Measurements from ENCODE around the gene HOXB6.

HOXB6 gene

DNA sequence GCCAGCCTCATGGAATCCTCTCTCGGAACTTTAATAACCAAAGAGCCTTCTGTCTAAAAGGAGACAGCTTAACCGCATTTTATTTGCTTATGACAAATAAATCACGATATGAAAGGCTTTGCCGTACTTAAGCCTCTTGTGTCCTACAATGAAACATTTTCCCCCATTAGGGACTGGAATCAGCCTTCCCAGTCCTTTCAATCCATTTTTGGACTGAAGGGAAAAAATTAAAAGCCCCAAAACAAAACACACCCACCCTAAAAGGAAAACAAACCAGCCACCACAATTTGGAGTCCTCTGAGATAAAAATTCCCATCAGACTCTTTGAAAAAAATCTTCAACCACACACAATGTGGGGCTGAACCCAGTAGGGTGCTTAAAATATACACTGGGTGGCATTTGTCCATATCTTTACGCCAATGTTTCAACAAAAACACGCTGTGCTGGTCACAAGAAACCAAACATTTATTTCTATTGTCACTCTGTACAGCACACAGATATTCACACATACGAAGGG lies 29.7 kb downstream of the HOXB6 start:
- DNase-seq (ENCODE audit: low read depth), result no peak
- TF ChIP-seq, protein P1, sequence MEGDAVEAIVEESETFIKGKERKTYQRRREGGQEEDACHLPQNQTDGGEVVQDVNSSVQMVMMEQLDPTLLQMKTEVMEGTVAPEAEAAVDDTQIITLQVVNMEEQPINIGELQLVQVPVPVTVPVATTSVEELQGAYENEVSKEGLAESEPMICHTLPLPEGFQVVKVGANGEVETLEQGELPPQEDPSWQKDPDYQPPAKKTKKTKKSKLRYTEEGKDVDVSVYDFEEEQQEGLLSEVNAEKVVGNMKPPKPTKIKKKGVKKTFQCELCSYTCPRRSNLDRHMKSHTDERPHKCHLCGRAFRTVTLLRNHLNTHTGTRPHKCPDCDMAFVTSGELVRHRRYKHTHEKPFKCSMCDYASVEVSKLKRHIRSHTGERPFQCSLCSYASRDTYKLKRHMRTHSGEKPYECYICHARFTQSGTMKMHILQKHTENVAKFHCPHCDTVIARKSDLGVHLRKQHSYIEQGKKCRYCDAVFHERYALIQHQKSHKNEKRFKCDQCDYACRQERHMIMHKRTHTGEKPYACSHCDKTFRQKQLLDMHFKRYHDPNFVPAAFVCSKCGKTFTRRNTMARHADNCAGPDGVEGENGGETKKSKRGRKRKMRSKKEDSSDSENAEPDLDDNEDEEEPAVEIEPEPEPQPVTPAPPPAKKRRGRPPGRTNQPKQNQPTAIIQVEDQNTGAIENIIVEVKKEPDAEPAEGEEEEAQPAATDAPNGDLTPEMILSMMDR (IDR thresholded peaks at IDR 0.05; ENCODE audit: low read depth, low read length, missing control alignments), result no peak
- no peak overlapping the region for H3K4me3 ChIP-seq (ENCODE audit: low read depth, low read length)

- no peak for DNase-seq (ENCODE audit: low read depth)
- TF ChIP-seq, protein P1 (IDR thresholded peaks at IDR 0.05; ENCODE audit: low read depth, low read length, missing control alignments), result no peak
- H3K4me3 ChIP-seq (ENCODE audit: low read depth, low read length), result no peak overlapping the region
These were observed 30.2 kb downstream of the HOXB6 start for GRCh38 chr17:48574505-48575065.

- H3K4me3 ChIP-seq (ENCODE audit: low read depth, low read length), result no peak overlapping the region
- DNase-seq (ENCODE audit: low read depth), result no peak
- TF ChIP-seq, protein P1 (IDR thresholded peaks at IDR 0.05; ENCODE audit: low read depth, low read length, missing control alignments), result no peak
These were observed 32.9 kb downstream of the HOXB6 start for GRCh38 chr17:48571826-48572417.

GRCh38 chr17:48571024-48571818 lies 33.6 kb downstream of the HOXB6 start:
- TF ChIP-seq, protein P1 (IDR thresholded peaks at IDR 0.05; ENCODE audit: low read depth, low read length, missing control alignments), result no peak
- no peak overlapping the region for H3K4me3 ChIP-seq (ENCODE audit: low read depth, low read length)
- DNase-seq (ENCODE audit: low read depth), result no peak

DNA sequence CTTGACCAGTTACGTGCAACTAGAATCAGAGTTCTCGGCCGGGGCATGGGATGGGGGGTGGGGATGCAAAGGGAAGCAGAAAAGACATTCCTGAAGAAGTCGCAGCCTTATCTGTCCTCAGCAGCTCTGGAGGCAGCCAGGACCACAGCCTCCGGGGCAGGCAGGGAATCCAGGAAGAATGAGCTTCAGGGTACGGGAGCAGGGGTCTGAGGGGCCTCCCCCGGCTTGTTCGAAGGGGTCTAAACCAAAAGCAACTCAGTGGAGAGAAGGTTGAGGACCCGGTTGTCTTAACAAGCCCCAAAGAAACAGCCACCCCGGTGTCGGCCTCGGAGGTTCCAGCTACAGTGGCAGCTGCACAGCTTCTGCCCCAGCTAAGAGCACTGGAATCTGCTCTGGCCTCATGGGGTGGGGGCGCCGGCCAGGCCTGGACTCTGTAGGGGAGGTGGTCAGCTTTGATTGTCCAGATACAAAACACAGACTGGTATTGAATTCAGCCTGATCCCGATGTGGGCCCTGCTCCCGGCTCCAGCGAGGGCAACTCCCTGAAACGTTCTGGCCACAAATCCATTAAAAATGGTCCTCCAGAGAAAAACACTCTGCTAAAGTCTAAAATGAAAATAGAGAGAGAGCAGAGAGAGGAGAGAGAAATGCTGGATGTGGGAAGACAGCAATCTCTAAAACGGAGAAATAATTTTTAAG lies 34.3 kb downstream of the HOXB6 start:
- TF ChIP-seq, protein P1 (IDR thresholded peaks at IDR 0.05; ENCODE audit: low read depth, low read length, missing control alignments), result no peak
- no peak for DNase-seq (ENCODE audit: low read depth)
- no peak overlapping the region for H3K4me3 ChIP-seq (ENCODE audit: low read depth, low read length)

DNA sequence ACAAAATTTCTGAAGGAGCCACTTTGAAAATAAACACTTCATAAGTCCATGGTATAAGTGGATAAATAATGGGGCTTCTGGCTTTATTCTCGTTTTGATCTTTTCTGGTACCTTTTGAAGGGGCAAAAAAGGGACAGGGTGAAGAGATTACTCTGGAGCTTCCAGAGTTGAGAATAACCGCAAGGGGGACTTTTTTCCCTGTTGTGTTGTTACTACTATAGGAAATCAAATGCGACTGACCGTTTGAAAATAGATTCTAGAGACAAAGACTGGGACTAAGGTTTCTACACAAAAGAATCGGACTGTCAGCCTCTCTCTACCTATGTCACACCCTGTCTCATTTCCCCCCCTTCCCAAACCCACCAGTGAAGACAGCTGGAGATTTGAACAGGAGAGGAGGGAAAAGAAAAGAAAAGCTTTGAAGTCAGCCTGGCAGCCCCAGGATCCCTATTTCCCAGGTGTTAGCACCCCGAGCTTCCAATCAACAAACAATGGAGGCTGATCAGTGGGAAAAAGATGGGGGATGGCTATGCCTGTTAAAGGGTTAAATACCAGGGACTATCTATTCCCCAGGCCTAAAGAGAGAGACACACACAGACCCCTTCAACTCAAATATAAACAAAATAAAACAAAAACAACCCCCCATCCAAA lies 35.0 kb downstream of the HOXB6 start:
- TF ChIP-seq, protein P1 (IDR thresholded peaks at IDR 0.05; ENCODE audit: low read depth, low read length, missing control alignments), result no peak
- DNase-seq (ENCODE audit: low read depth), result no peak
- H3K4me3 ChIP-seq (ENCODE audit: low read depth, low read length), result no peak overlapping the region
